NCI-H2171 treated with DMSO at 0.1 percent for 48 hours (cell line): ENCODE measurements around the gene RAB30.
A peak's percentile ranks its signal among the peaks of the same experiment; 100 is the strongest.
"Not testable (repeated sequence)": the region's sequence is repeated elsewhere in the genome, so short reads cannot be mapped to it uniquely, and the experiment has no call there.

Source experiments
- DNase-seq: peaks from one replicate; lab custom pipeline; 2025; lab: John Stamatoyannopoulos, UW

The RAB30 gene

GRCh38 chr11:82944198-82944597, 127.5 kb downstream of the RAB30 start:
- DNase-seq = no peak

- DNase-seq = not testable (repeated sequence)
Measured at GRCh38 chr11:82943430-82943829, 128.3 kb downstream of the RAB30 start.

DNA sequence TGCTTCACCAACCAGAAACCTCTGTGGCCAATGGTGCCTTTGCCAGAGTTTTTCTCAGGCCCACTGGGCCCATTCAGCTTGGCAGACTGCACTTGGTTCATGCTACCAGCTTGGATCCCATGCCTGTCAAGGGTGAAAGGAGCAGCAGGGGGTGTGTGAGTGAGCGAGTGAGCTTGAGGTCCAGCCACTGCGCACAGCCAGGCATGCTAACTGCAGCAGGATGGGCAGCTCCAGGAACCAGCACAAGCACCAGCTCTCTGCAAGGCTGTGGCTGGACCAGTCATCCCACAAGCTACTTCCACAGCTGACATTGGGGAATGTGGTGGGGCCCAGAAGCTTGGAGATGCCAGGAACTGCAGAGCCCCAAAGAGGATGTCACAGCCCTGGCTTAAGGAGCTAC, 129.3 kb downstream of the RAB30 start:
- DNase-seq = no peak

GRCh38 chr11:82939456-82939855, 132.2 kb downstream of the RAB30 start:
- DNase-seq = no peak

GRCh38 chr11:82937554-82937953, 134.1 kb downstream of the RAB30 start:
- no peak for DNase-seq

- no peak for DNase-seq
Measured at GRCh38 chr11:82936261-82936660, 135.4 kb downstream of the RAB30 start.

DNA sequence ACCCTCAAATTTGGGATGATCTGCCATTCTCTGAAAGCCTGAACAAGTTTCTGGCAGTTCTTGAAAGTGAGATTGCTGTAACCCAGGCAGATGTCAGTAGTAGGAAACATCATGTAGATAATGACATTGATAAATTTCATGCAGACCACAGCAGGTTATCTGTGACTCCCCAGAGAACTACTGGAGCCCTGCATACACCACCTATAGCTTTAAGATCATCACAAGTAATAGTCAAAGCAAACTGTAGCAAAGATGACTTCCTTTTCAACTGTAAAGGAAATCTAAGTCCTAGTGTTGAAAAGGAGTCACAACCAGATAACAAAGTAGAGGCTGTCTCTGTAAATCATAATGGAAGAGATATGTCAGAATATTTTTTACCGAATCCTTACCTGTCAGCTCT, 139.1 kb downstream of the RAB30 start:
- no peak for DNase-seq

DNA sequence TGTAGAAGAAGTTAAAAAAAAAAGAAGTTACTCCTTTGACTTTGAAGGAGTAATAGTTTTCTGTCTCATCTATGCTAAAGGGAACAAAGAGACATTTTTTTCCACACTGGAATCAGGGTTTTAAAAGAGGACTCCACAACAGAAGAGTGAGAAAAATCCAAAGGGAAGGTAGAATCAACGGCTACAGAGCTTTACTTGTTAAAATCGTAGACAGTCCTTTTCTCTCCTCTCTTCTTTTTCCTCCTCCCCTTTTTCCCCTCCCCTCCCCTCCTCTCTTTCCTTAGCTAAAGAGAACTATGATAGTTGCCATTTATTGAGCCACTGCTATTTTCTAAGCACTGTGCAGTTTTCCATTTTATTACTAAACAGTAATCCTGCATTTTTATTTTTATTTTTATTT, 141.0 kb downstream of the RAB30 start:
- DNase-seq = no peak

- no peak for DNase-seq
Measured at GRCh38 chr11:82930229-82930628, 141.5 kb downstream of the RAB30 start.

- no peak for DNase-seq
Measured at GRCh38 chr11:82929121-82929520, 142.6 kb downstream of the RAB30 start.

- peak; percentile 50 for DNase-seq
Measured at GRCh38 chr11:82927264-82927880, 144.3 kb downstream of the RAB30 start.

DNA sequence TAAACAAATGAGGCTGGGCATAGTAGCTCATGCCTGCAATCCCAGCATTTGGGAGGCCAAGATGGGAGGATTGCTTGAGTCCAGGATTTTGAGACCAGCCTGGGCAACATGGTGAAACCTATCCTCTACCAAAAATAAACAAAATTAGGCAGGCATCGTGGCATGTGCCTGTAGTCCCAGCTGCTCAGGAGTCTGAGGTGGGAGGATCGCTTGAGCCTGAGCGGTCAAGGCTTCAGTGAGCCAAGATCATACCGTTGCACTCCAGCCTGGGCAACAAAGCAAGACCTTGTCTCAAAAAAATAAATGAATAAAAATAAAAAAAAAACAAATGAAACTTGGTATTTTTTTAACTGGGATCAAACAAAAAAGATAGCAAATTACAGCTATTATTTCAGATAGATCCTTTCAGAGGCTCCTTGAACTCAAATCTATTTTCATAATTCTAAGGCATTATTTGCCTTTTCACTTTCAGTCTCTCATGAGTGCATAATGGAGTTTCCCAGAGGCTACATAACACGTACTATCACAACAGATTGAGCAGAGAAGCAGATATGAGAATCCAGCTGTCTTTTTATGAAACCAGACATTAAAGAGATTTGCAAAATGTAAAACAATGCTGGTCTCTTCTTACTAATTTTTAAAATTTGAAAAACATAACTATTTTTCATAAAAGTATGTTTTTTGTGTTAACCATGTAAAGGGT, 147.0 kb downstream of the RAB30 start:
- no peak for DNase-seq
